Astrocyte of the cerebellum (primary cell): Measurements from ENCODE around the gene ITK.

Experiments
- DNase-seq: peaks from one replicate; pipeline ENCODE4 v3.0.0-alpha.2; 2011; ENCODE audit warnings: low read depth
- H3K4me3 ChIP-seq: 2 replicates; pipeline ENCODE4 v1.5.1; 2011; ENCODE audit warnings: mild to moderate bottlenecking, low read depth, low read length, moderate library complexity
- CTCF ChIP-seq: IDR thresholded peaks from 2 replicates; pipeline ENCODE4 v1.5.1; 2012; ENCODE audit warnings: low read length, low read depth, moderate library complexity, mild to moderate bottlenecking; ENCODE audit errors: missing control alignments
- in situ Hi-C: cut with HindIII; loops from 2 replicates; pipeline ENCODE4 v1.10.0; 2017; ENCODE audit warnings: low sequenced_read_pairs

The ITK gene

GRCh38 chr5:157283434-157283833, 102.8 kb downstream of the ITK start:
- no peak for DNase-seq
- in situ Hi-C loops, result no loop called here
- H3K4me3 ChIP-seq, result no peak overlapping the region
- TF ChIP-seq CTCF, result no peak

- in situ Hi-C loops, result no loop called here
- no peak for DNase-seq
- H3K4me3 ChIP-seq, result no peak overlapping the region
- no peak for TF ChIP-seq CTCF
Measured at GRCh38 chr5:157284458-157285212, 104.0 kb downstream of the ITK start.

GRCh38 chr5:157285310-157286035, 104.8 kb downstream of the ITK start:
- DNase-seq, result no peak
- in situ Hi-C loops, result no loop called here
- H3K4me3 ChIP-seq, result no peak overlapping the region
- no peak for TF ChIP-seq CTCF

GRCh38 chr5:157286761-157287211, 106.1 kb downstream of the ITK start:
- TF ChIP-seq CTCF, result no peak
- no peak overlapping the region for H3K4me3 ChIP-seq
- in situ Hi-C loops, result no loop called here
- DNase-seq, result no peak

- DNase-seq, result no peak
- in situ Hi-C loops, result no loop called here
- no peak overlapping the region for H3K4me3 ChIP-seq
- no peak for TF ChIP-seq CTCF
Measured at GRCh38 chr5:157288405-157289163, 107.9 kb downstream of the ITK start.

- no peak overlapping the region for H3K4me3 ChIP-seq
- DNase-seq, result no peak
- TF ChIP-seq CTCF, result no peak
- in situ Hi-C loops, result no loop called here
Measured at GRCh38 chr5:157289164-157289819, 108.7 kb downstream of the ITK start.
